Measurements from ENCODE around the gene PTPN6. TPM values are rescaled to one million over a fixed set of nuclear protein-coding genes. Genes with fewer than 3 reads are reported as not detected.
A peak's percentile ranks its signal among the peaks of the same experiment; 100 is the strongest.

Gene PTPN6
- total and polyA plus RNA-seq, 8 donors: 11.2 to 51.2 (median 32.6) TPM

- 86 to 93% (median 88%) methylated on average over 21 to 22 of the region's 22 CpGs for WGBS, 5 donors
- intact Hi-C loops (cut with DNase I; ENCODE audit: low total_unique reads): no loop called here
- Histone ChIP-seq H3K9me3 (no peaks in the 10 kb centered on the region), H3K36me3 (peaks cover 3 to 39% (median 30%) of the 10 kb centered on the region in 4 donors), H3K4me3 (no peak overlapping the region), H3K27ac (peak overlapping the region in 4 of 5 donors; percentile 19 to 96 (median 64)), H3K4me1 (peaks cover 9 to 79% (median 33%) of the 10 kb centered on the region in 4 donors), H3K27me3 (no peaks in the 10 kb centered on the region)
- TF ChIP-seq CTCF (IDR thresholded peaks at IDR 0.05) (no peak), EP300 (IDR thresholded peaks at IDR 0.05) (no peak), POLR2AphosphoS5 (IDR thresholded peaks at IDR 0.05) (no peak), POLR2A (IDR thresholded peaks at IDR 0.05) (no peak)
- no peak for DNase-seq
Measured at GRCh38 chr12:6955108-6956020, 4.2 kb downstream of the PTPN6 start.

GRCh38 chr12:6956021-6956727 lies 5.0 kb downstream of the PTPN6 start:
- no peaks in the 10 kb centered on the region for H3K9me3 ChIP-seq
- H3K4me1 ChIP-seq: peaks cover 17 to 82% (median 41%) of the 10 kb centered on the region in 4 donors
- peaks cover 3 to 43% (median 32%) of the 10 kb centered on the region in 4 donors for H3K36me3 ChIP-seq
- H3K4me3 ChIP-seq: no peak overlapping the region
- intact Hi-C loops (cut with DNase I; ENCODE audit: low total_unique reads): no loop called here
- WGBS, 5 donors: 76 to 87% (median 82%) methylated on average over 22 to 28 of the region's 28 CpGs
- DNase-seq: no peak
- H3K27ac ChIP-seq: peak overlapping the region in 2 of 5 donors; percentile 95 to 96
- H3K27me3 ChIP-seq: no peaks in the 10 kb centered on the region
- TF ChIP-seq EP300 (IDR thresholded peaks at IDR 0.05) (no peak), POLR2AphosphoS5 (IDR thresholded peaks at IDR 0.05) (no peak), CTCF (IDR thresholded peaks at IDR 0.05) (no peak), POLR2A (IDR thresholded peaks at IDR 0.05) (no peak)

GRCh38 chr12:6957151-6957701 lies 6.1 kb downstream of the PTPN6 start:
- no peak for DNase-seq
- H3K4me1 ChIP-seq: peaks cover 27 to 93% (median 52%) of the 10 kb centered on the region in 4 donors
- H3K27me3 ChIP-seq: no peaks in the 10 kb centered on the region
- no peak for TF ChIP-seq POLR2A (IDR thresholded peaks at IDR 0.05)
- TF ChIP-seq POLR2AphosphoS5 (IDR thresholded peaks at IDR 0.05): no peak
- no peak for TF ChIP-seq CTCF (IDR thresholded peaks at IDR 0.05)
- no peak for TF ChIP-seq EP300 (IDR thresholded peaks at IDR 0.05)
- no peak overlapping the region for H3K4me3 ChIP-seq
- WGBS, 5 donors: 81 to 85% (median 82%) methylated on average over 16 to 20 of the region's 20 CpGs
- no peaks in the 10 kb centered on the region for H3K9me3 ChIP-seq
- intact Hi-C loops (cut with DNase I; ENCODE audit: low total_unique reads): no loop called here
- H3K36me3 ChIP-seq: peaks cover 3 to 41% (median 31%) of the 10 kb centered on the region in 4 donors
- peak overlapping the region in 3 of 5 donors; percentile 93 to 96 (median 95) for H3K27ac ChIP-seq
